D721Med (cell line): ENCODE results near the gene PTPRS.

Experiments
- DNase-seq: peaks from one replicate; pipeline ENCODE4 v3.0.0; 2011; ENCODE audit warnings: low spot score; ENCODE audit not compliant: insufficient read length
- FAIRE-seq: peaks from 2 replicates; lab custom pipeline; 2011; peaks lifted over from hg19 to GRCh38; lab: Jason Lieb, UNC
- CTCF ChIP-seq: IDR thresholded peaks from 2 replicates; pipeline ENCODE4 v1.5.1; 2012; ENCODE audit warnings: mild to moderate bottlenecking, control low read depth; ENCODE audit not compliant: insufficient read depth; ENCODE audit errors: missing control alignments

Gene PTPRS

GRCh38 chr19:5342573-5343201, 2.1 kb upstream of the PTPRS start:
- no peak for FAIRE-seq

DNA sequence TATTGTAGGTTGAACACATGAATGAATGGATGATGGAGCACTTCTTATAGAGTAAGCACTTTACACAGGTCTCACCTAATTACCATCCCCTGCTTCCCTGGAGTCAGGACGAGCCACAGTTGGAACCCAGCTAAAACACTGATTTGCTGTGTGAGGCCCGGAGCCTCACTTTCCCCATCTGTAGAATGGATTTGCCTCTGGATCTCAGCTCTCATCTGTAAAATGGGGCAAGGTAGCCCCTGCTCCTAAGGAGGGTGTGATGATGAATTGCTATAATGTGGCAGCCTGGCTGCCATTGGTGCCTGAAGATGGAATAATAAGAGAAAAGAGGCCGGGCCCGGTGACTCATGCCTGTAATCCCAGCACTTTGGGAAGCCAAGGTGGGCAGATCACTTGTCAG, 1.4 kb upstream of the PTPRS start:
- DNase-seq (no peak), FAIRE-seq (no peak)
- no peak for TF ChIP-seq CTCF

More at GRCh38 chr19:5342573-5343201, 2.1 kb upstream of the PTPRS start:
- DNase-seq: no peak
- no peak for TF ChIP-seq CTCF

DNA sequence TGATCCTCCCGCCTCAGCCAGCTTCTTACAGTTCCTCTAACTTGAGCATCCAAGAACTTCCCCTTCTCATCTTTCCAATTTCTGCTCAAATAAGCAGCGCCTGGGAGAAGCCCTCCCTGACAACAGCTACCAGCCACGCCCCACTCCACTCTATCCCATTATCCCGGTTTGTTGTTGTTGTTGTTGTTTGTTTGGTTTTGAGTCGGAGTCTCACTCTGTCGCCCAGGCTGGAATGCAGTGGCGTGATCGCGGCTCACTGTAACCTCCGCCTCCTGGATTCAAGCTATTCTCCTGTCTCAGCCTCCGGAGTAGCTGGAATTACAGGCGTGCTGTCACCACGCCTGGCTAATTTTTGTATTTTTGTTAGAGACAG, 822 bp upstream of the PTPRS start:
- no peak for TF ChIP-seq CTCF
- no peak for FAIRE-seq
- DNase-seq: no peak

DNA sequence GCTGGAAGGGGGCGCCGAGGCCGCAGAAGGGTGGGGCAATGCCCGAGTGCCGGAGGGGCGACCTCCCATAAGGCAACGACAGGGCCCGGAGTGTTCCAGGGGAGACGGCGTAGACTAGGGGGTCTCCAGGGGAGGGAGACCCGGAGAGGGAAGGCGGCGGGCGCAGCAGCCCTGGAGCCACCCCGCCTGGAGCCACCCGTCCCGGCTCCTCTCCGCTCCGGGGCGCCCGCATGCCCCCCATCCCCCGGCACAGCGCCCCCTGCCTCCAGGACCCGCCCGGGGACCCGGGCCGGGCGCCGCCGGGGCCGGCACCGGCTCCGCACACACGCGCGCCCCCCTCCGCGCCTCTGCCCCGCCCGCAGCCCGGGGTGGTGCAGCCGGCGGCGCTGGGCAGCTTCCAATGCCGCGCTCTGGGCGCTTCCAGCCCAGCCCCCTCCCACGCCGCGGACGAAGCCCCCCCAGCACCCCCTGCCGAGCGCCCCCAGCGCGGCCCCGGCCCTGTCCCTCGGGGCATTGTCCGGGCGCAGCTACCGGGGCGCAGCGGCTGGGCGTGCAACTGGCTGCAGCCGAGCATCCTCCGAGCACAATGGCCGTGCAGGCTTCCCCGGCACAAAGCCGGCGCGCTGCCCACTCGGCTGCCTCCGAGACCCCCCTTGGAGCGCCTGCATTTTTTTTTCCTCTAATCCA, 519 bp downstream of the PTPRS start:
- no peak for FAIRE-seq
- no peak for TF ChIP-seq CTCF
- DNase-seq: no peak

DNA sequence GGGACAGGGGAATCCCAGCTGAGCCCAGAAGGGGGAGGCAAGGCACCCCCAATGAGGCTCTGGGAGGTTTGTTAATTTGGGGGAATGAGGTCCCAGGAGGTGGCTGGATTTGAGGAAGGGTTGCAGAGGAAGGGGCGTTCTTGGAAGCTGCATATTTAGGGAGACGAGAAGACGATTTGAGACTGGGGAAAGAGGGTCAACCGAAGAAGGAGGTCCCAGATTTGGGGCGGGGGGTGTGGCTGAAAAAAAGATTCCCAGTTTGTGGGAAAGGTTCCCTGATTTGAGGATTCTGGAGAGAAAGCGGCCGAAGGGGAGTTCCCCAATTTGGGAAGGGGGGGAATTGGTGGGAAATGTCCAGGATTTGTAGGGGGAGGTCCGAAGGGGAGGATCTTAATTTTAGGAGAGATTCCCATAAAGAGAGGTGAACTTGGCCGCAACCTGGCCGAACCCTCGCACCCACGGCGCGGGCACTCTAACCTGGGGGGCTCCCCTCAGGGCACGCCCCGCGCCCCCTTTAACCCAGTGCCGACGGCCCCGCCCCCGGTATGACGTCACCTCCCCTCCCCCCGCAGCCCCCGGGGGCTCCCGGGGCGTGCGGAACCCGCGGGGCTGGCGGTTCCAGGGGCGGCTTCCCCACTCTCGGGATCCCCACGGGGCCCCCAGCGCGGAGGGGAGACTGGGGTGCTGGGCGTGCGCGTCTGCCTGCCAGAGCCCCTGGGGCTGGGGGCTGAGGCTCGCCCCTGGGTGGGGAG, 1.2 kb downstream of the PTPRS start:
- DNase-seq: no peak
- no peak for TF ChIP-seq CTCF
- FAIRE-seq: no peak

DNA sequence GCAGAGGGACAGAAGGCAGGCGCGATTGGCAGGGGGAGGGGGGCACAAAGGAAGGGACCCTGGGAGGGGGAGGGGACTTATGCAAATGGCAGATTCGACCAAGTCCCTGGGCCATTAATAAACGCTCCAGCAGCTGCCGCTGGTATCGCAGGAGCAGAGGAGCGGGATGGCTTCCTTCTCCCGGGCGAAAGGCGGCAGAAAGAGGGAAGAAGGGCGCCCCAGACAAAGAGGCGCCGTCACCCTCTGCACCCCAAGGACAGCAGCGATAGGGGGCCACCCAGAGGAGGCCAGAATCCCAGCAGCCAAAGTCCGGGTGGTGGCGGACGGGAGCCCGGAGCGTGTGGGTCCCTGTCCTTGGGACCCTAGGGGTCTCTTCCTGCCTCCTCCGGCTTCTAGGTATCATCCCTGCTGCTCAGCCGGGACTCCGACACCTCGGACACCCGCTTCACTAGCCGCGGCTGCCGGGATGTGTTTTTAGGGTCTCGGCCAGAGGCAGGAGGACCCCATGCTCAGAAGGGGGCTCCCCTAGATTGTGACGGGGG, 1.9 kb downstream of the PTPRS start:
- no peak for DNase-seq
- no peak for TF ChIP-seq CTCF
- no peak for FAIRE-seq
